Measurements from ENCODE around the gene GMDS.
A peak's percentile ranks its signal among the peaks of the same experiment; 100 is the strongest.
"Not testable (repeated sequence)": the region's sequence is repeated elsewhere in the genome, so short reads cannot be mapped to it uniquely, and the experiment has no call there.

GMDS gene

DNA sequence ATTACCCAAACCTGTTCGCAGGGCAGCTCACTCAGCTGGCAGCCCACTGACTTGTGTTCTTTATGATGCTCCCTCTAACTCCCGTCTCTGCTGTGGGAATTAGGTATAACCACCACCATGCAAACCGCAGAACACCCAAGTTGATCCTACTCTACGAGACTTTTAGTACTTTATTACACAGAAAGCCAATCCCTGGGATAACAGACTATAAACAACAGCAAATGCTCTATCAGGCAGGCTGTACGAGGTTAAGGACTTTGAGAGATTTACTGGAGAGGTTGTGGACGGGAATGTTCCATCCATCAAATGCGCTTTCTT lies 394.6 kb downstream of the GMDS start:
- no peak for DNase-seq

DNA sequence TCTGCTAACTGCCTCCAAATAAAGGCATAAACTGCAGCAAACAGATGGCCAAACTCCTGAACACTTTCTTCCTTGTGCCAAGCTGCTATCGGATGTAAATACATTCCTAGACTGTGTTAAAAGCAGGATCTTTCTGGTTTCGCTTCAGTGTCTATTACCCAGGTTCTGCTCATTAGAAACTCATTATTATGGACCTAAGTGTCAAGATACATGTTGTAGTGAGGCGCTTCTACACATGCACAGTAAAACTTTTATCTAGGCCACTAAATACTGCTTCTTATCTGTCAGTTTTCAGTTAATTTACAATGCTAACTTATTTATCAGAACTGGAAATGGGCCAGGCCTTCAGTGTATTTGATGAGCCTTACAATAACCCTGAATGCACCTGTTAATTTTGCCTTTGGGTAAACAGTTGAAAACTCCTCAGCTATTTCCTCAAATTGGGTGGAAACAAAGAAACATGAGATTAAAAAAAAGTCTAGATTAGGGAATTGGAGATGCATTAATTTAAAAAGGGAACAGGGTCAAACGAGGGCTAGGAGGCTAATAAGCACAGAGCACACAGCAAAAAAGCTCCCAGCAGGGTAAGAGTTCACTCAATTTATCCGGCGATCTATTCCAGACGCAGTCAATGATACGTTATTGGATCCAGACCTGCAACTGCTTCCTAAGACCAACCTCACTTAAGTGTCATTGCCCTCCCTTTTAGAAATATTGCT lies 395.1 kb downstream of the GMDS start:
- DNase-seq: peak; percentile 35

DNA sequence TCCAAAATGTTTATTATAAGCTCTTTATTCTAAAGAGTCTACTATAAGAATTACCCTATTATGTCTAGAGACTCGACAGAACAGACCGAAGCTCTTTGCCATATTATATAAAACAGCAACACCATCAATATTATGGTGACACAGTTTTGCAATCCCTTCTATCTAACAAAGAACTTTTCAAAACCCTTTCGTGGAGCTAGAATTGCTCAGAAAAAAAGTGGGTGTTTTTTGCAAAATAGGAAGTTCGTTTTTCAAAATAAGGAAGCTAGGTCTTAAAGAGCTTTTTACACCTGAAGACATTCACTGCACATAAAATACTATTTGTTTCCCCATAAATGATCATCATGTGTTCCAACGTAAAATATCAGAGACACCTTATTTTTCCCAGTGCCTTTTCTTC lies 395.7 kb downstream of the GMDS start:
- DNase-seq: no peak

DNA sequence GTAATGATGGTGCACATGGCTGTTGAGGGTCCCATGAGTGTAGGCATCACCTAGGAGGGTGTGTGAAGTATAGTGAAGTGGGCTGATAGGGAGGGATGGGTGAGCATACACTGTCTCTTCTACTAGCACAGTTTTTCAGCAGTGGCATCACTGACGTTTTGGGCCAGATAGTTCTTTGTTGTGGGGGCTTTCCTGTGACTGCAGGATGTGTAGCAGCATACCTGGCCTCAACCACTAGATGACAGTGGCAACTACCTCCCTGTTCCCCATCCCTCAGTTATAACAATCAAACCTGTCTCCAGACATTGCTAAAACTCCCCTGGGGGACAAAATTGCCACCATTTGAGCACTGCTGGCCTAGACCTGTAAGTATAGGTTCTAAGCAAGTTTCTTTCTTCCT lies 396.7 kb downstream of the GMDS start:
- no peak for DNase-seq

DNA sequence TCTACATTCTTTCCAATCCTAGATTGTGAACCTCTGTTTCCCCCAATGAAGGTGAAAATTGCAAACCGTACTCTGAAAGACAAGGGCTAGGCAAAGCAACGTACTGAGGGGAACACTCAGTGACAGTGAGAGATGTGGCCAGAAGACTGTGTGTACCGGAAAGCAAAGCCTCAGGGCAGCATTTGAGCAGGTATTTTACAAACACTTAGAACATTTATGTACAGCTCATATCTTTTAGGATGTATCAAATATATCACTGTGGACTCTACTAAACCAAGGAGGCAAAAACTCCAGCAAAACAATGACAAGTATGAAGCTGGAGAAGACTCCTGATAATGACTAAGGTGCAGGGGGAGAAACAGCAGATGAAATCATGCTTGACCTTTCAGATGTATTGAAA lies 398.8 kb downstream of the GMDS start:
- no peak for DNase-seq

DNA sequence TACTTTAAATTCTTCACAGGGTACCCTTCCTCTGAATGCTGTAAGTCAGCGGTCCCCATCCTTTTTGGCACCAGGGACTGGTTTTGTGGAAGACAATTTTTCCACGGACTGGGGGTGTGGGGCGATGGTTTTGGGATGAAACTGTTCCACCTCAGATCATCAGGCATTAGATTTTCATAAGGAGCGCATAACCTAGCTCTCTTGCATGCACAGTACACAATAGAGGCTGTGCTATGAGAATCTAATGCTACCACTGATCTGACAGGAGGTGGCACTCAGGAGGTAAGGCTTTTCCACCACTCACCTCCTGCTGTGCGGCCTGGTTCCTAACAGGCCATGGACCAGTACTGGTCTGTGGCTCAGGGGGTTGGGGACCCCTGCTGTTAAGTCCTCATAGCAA lies 399.9 kb downstream of the GMDS start:
- not testable (repeated sequence) for DNase-seq

DNA sequence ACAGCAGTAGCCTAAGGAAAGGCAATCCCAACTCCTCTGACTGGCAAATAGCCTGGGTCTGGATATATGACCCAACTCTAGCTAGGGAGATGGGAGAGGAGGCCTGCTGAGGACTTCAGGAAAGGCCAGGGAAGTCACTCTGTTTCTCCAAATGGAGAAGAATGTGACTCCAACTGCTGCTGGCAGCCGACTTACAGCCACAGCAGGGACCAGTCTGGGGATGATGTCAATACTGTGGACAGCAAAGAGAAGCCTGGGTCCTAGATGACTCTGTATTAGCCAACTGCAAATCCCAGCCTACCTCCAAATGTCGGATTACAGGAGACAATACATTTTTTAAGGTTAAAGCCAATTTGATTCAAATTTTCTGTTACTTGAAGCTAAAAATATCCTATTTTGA lies 403.1 kb downstream of the GMDS start:
- no peak for DNase-seq

DNA sequence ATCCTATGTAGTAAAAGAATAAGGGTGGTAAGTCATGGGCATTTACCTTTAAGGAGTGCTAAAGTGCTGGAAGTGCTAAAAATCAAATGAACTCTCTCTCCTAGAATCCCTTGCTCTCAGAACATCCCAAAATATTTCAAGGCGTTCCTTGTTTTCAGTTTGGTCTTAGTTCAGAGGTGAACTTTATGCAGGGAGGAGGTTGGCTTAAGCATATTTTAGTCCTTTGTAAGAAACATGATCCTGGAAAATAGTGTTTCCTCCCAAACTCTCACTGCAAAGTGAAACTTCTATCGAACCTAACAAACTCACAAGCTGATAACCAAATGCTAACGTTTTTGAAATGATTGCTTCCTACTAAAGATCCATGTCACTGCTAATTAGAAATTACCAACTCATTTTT lies 404.3 kb downstream of the GMDS start:
- no peak for DNase-seq

DNA sequence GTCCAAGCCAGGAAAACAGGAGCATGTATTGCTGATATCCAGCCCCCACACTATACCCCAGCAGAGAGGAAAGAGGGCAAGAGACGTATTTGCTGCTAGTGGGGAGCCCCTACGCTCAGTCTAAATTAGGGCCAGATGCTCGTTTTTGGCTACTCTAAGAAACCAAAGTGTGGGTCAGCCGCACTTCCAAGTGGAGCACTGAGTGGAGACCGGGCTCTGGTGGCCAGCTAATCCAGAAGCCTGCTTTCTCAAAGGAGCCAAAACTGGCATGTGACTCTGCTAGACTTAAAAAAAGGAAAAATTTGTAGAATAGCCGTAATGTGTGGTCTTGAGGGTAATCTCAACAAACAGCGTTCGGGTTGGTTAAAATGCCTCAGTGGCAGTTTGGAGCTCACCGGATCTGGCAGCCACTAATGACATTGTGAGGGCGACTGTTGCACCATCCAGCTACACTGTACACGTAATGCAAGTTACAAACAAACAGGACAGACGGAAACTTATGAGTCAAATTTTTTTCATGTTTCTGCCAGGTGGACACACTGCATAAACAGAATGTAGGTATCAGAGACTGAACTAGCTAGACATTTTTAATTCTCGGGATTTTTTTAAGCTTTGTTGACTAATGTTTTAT lies 404.8 kb downstream of the GMDS start:
- no peak for DNase-seq

DNA sequence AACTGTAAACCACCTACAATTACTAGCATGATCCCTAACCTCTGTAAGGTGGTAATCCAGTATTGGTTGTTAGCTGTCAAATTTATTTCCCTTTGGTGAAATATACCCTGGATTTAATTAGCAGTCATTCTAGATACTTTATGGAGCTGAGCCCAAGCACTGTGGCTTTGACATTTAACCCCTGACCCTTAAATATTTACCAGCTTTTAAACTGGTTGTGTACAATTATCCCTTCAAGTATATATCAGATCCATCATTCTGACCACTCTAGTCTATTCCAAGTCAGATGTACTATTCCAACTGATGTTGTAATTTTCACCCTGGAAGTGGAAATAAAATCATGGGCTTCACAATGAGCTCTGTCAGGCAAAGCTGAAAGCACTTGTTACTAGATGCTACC lies 406.0 kb downstream of the GMDS start:
- DNase-seq: no peak

DNA sequence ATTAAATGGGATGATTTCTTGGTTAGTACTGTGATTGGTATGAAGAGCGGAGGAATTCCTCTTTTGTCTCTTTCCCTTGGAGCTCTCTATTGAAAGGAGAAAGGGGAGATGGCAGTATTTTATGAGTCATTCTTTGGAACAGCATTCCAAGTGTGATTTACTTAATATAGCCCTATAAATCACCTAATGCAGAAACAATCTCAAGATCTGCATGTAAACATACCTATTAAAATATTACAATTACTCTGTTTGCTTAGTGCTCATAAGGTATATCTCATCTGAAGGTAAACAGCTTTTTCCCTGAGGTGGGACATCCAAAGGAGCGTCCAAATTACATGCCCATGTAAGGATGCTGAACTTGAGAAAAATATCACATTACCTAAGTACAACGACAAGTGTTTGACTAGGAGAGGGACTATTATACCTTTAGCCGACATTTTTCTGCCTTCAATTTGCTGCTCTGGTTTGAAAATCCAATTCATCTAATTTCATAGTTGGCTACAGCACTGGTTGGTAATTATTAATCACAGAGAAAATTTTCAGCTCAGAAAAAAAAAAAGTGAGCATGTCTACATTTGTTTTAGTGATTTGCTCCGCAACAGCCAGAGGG lies 406.7 kb downstream of the GMDS start:
- no peak for DNase-seq

DNA sequence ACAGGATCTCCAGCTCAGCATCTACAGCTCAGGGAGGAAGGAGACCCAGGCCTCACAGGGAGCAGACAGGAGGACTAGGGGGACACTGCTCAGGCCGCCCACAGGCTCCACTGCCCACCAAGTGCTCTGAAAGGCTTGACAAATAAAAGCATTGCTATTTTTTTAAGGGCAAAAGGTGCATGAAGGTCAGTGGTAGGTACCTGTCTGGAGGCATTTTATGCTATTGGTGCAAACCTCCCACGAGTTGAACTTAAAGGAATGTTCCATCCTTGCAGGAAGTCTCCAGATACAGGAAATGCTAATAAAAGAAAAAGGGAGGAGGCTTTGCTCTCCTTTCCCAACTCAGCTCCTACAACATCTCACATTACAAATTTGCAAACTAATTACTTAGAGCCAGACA lies 407.6 kb downstream of the GMDS start:
- no peak for DNase-seq

DNA sequence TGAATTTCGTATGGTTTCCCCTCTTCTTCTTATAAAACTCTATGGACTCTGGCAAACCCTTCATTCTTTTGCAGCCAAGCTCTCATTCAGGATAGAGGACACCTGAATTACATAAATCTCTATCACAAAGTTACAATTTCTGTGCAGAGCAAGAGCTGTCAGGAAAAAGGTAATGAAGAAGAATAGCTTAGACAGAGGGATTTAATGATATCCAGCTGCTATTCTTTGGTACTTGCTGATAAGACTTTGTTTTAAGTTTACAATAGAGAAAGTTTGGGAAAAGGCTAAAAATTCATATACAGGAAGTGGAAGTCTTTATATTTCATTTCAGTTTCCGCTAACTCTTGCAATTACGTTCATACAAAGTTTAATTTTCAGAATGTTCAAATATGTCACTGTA lies 408.7 kb downstream of the GMDS start:
- no peak for DNase-seq

DNA sequence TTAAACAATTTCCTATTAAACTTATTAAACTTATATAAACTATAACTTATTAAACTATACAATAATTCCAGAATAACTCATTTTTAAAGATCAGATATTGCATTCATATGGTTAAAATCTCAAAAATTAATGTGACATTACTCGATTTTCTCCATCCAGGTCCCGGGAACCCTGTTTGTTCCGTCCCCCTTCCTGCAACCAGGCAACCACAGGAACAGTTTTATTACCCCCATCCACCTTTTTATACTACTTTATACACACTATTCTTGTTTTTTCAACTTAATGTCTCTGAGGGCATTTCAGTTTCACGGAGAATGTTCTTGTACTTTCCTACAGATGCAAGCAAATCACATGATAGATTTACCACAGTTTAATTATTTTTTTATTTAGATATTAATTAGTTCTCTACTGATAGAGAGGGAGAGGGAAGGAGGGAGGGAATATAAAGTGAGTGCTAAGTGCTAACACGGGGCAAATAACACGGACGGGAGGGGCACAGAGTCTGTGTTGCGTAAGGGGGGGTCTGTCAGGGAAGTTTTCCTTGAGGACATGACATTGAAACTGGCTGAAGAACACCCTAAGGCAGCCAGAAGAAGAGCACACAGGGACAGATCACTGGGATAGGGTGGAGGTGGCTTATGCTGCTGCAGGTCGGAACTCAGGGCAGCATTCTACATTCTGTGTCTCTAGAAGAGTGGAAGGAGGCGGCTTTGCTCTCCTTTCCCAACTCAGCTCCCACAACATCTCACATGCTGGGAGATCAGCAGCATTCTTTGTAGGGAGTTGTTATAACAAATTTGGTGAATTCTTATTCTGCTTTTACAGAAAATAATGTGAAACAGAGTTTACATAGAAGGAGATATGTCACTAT lies 410.5 kb downstream of the GMDS start:
- DNase-seq: no peak

DNA sequence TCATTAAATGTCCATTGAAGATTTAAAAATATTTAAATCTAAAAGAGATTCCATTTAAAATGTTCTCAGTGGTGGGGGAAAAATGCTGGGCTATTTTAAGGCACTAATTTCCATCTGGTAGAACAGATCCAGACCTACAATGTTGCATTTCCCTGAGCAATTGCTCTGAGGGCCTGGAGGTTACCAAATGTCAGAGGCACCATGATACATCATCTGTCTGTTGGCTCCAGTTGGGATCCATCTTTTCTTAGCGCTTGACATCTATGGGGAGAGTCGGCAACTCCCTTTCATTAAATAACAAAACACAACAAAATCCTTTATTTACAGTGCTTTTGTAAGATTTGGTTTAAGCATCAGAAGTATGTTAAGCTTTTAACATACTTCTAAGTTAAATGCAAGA lies 411.2 kb downstream of the GMDS start:
- DNase-seq: no peak

DNA sequence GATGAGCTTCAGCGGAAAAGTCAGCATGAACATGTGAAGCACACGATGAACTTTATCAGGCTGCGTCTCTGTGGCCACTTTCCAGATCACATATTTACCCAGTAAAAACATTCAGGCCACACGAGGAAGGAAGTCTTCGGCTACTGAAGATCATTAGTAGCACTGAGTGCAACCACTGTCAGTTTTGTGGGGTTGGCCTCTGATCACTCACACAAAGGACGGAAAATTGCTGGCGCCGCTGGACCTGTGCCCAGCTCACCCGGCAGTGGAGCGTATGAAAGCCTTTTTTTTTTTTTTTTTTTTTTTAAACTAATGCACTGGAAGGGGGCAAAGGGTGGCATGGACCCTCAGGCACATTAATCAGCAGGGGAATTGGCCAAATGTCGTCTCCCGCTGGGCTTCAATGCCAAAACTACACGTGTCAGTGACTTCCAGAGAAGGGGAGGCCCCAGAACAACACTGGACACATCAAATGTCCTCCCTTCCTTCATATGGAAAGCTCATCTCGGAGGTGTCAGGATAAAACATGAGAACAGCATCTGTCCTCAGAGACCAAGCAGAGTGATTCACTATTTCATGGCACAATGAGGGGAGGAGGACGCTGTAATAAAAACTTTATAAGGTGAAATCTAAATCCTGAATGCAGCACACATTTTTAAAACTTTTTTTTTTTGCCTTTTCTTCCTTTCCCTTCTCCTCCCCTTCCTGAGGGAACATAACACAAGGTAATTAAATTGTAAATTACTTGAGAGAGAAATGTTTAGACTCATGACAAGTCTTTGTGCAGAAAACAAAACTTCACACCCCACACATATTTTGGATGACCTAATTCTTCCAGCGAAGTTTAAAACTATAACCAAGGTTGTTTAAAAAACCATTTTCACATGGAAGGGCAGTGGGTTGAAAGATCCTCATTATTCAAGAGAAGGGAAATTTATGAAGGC lies 412.3 kb downstream of the GMDS start:
- DNase-seq: no peak

DNA sequence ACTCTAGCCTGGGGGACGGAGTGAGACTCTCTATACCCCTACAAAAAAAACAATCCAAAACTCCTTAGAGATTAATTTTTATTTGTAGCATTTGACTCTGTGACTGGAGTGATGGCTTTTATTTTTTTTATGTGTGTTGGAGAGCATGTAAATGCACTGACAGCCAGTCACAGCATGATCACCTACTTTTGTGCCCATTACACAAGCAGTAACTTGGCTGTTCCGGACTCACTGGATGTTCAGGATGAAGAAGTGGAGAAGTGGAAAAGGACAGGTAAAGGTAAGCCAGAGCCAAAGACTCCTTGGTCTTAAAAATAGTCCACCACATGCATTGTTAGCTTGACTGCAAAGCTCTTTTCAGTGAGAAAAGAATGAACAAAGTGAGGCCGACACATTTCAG lies 413.0 kb downstream of the GMDS start:
- DNase-seq: no peak

DNA sequence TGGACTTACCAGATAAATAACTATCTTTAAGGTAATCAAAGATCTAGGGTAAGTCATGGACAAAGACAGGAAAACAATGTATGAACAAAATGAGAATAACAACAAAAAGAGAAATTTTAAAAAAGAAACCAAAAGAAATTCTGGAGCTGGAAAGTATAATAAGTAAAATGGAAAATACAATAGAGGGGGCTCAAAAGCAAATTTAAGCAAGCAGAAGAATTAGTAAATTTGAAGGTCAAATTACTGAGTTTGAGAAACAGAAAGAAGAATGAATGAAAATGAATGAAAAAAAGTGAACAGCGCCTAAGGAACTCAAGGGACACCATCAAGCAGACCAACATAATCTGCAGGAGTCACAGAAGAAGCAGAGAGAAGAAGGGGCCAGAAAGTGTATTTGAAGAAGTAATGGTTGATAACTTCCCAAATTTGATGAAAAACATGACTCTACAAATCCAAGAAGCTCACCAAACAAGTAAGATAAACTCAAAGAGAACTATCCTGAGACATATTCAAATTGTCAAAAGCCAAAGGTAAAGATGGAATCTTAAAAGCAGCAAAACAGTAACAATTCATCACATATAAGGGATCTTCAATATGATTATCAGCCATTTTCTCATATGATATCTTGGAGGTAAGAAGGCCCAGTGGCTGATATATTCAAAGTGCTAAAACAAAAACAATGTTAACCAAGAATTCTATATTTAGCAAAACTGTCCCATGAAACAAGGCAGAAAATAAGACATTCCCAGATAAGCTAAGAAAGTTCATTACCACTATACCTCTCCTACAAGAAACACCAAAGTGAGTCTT lies 417.2 kb downstream of the GMDS start:
- DNase-seq: no peak

DNA sequence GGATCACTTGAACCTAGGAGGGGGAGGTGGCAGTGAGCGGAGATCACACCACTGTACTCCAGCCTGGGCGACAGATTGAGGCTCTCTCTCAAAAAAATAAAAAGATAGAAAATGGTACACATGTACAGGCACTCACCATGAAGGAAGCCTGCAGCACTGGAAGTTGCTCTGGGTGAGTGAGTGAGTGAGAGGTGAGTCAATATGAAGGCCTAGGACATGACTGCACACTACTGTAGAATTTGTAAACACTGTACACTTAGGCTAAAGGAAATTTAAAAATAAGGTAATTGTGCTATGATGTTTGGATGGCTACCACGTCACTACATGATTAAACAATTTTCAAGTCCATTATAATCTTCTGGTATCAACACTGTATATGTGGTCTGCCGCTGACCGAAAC lies 419.5 kb downstream of the GMDS start:
- DNase-seq: no peak

DNA sequence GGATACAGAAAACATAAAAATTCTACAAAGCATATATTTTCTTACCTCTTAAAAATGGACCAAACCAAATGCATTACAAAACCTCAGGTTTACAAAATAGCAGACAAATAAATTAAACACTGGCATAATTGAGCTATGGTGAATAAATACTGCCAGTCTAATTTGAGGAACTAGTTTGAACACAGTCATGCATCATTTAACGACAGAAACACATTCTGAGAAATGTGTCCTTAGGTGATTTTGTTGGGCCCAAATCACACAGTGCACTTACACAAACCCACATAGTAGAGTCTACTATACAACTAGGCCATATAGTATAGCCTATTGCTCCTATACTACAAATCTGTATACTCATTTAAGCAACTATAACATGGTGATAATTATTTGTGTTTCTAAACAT lies 420.1 kb downstream of the GMDS start:
- DNase-seq: no peak

DNA sequence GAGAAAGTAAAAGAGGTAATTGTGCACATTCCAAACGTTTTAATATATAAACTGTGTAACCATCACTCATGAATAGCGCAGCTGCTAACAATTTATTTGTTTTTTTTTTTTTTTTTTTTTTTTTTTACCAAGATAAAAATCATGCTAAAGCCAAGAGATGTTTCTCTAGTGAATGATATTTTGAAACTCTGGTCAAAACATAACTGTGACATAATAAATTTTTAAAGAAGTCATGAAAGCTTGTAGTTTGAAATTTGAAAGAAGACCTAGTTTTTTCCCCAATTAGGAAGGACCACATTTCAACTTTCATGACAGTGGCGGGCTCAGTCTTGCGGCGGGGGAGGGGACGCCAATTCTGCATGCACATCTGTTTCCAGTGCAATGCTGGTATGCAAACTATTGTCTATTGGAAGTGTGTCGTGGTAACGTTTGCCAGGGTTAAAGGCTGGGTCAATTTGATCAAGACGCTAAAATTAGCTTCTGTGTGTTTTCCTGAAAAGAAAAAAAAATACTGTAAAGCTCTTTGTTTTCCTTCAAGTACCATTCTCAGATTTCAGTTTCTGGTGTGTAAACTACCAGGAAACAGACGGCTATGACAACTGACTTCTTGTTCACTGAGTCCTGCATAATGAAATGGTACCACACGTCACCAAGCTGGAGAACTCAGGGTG lies 423.8 kb downstream of the GMDS start:
- DNase-seq: no peak

Measured in NCI-H82 (cell line).